ENCODE results near the gene YIF1A.

GRCh38 chr11:66280428-66280827 lies 8.5 kb downstream of the YIF1A start:
- TF ChIP-seq, protein P1, sequence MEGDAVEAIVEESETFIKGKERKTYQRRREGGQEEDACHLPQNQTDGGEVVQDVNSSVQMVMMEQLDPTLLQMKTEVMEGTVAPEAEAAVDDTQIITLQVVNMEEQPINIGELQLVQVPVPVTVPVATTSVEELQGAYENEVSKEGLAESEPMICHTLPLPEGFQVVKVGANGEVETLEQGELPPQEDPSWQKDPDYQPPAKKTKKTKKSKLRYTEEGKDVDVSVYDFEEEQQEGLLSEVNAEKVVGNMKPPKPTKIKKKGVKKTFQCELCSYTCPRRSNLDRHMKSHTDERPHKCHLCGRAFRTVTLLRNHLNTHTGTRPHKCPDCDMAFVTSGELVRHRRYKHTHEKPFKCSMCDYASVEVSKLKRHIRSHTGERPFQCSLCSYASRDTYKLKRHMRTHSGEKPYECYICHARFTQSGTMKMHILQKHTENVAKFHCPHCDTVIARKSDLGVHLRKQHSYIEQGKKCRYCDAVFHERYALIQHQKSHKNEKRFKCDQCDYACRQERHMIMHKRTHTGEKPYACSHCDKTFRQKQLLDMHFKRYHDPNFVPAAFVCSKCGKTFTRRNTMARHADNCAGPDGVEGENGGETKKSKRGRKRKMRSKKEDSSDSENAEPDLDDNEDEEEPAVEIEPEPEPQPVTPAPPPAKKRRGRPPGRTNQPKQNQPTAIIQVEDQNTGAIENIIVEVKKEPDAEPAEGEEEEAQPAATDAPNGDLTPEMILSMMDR (conservative IDR thresholded peaks at IDR 0.05; ENCODE audit: low read length) = no peak
- no peak for TF ChIP-seq EZH2phosphoT487 (IDR thresholded peaks at IDR 0.05; ENCODE audit: borderline replicate concordance, low read depth, low read length)
